Ectodermal cell (in vitro differentiated cells): ENCODE results near the gene C2CD2.

Experiments
- H3K27ac ChIP-seq: 2 replicates; pipeline ENCODE4 v1.7.0; 2013; ENCODE audit warnings: mild to moderate bottlenecking, low read depth, low read length; ENCODE audit not compliant: insufficient read depth, poor library complexity, severe bottlenecking
- H3K27me3 ChIP-seq: 2 replicates; pipeline ENCODE4 v1.7.0; 2013; ENCODE audit warnings: mild to moderate bottlenecking, low read length; ENCODE audit not compliant: insufficient read depth, control insufficient read depth, poor library complexity, severe bottlenecking
- H3K36me3 ChIP-seq: one replicate; pipeline ENCODE4 v1.7.0; 2013; ENCODE audit warnings: low read length; ENCODE audit not compliant: control insufficient read depth, insufficient read depth
- H3K4me1 ChIP-seq: one replicate; pipeline ENCODE4 v1.7.0; 2013; ENCODE audit warnings: low read length; ENCODE audit not compliant: control insufficient read depth, insufficient read depth
- H3K4me3 ChIP-seq: 2 replicates; pipeline ENCODE4 v1.7.0; 2013; ENCODE audit warnings: low read depth, low read length, control low read depth; ENCODE audit not compliant: insufficient read depth
- H3K9me3 ChIP-seq: 2 replicates; pipeline ENCODE4 v1.7.0; 2013; ENCODE audit warnings: mild to moderate bottlenecking, low read length, moderate library complexity; ENCODE audit not compliant: control insufficient read depth
- WGBS, 2 experiments: methylation state at CpG; one replicate each; pipeline ENCODE4 v1.1.7; 2013; ENCODE audit warnings: missing lambda C conversion rate in 2 of 2; 5-methylcytosine and 5-hydroxymethylcytosine counted together

Gene C2CD2

GRCh38 chr21:41891132-41891531 lies 62.7 kb downstream of the C2CD2 start:
- peaks cover 3% of the 10 kb centered on the region for H3K36me3 ChIP-seq
- 91 to 92% methylated on average over 5 of the region's 5 CpGs for WGBS, 2 experiments
- peaks cover 15% of the 10 kb centered on the region for H3K4me1 ChIP-seq

GRCh38 chr21:41890355-41890754 lies 63.5 kb downstream of the C2CD2 start:
- Histone ChIP-seq H3K27ac (no peak overlapping the region), H3K4me3 (no peak overlapping the region), H3K36me3 (peaks cover 3% of the 10 kb centered on the region), H3K9me3 (no peaks in the 10 kb centered on the region), H3K27me3 (no peaks in the 10 kb centered on the region), H3K4me1 (peaks cover 10% of the 10 kb centered on the region)
- WGBS, 2 experiments: 90 to 94% methylated on average over 6 of the region's 6 CpGs

More at GRCh38 chr21:41891132-41891531, 62.7 kb downstream of the C2CD2 start:
- H3K4me3 ChIP-seq: no peak overlapping the region
- no peak overlapping the region for H3K27ac ChIP-seq
- H3K9me3 ChIP-seq: no peaks in the 10 kb centered on the region
- no peaks in the 10 kb centered on the region for H3K27me3 ChIP-seq

DNA sequence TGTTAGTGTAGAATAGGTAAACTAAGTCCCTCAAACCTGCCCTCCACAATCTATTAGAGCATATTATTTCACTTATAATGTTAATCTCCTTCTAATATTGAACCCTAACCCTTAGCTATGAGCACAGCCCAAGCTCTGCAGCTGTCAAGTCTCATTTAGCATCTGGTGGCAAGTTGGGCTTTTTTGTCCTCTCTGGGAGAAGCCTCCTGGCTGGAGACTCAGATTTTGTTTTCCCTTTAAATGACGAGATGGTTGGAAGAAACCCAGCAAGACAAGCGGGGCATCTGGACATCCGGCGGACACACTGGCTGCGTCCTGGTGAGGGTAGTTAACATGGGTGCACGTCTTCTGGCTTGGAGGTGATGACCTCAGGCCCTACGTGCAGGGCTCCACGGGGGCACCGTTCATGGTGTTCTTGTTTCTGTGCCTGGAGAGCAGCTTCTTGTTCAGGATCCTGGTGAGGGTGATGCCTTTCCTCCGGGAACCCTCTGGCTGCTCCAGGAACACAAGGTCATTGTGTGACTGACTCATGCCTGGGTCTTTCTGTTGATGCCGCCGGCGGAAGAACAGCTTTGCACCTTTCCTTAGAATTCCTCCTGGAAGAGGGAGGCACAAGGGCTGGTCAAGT lies 65.0 kb downstream of the C2CD2 start:
- H3K4me1 ChIP-seq: no peaks in the 10 kb centered on the region
- peaks cover 3% of the 10 kb centered on the region for H3K36me3 ChIP-seq
- H3K9me3 ChIP-seq: no peaks in the 10 kb centered on the region
- no peak overlapping the region for H3K4me3 ChIP-seq
- no peak overlapping the region for H3K27ac ChIP-seq
- 94 to 95% methylated on average over 13 of the region's 13 CpGs for WGBS, 2 experiments
- no peaks in the 10 kb centered on the region for H3K27me3 ChIP-seq

- Histone ChIP-seq H3K4me1 (no peaks in the 10 kb centered on the region), H3K27me3 (no peaks in the 10 kb centered on the region), H3K9me3 (no peaks in the 10 kb centered on the region), H3K4me3 (no peak overlapping the region), H3K27ac (no peak overlapping the region), H3K36me3 (peaks cover 3% of the 10 kb centered on the region)
- 93 to 97% methylated on average over 5 of the region's 5 CpGs for WGBS, 2 experiments
Measured at GRCh38 chr21:41887667-41888066, 66.2 kb downstream of the C2CD2 start.

- Histone ChIP-seq H3K27me3 (no peaks in the 10 kb centered on the region), H3K9me3 (no peaks in the 10 kb centered on the region), H3K4me3 (no peak overlapping the region), H3K4me1 (no peaks in the 10 kb centered on the region), H3K36me3 (no peaks in the 10 kb centered on the region), H3K27ac (no peak overlapping the region)
- 85 to 87% methylated on average over 7 of the region's 7 CpGs for WGBS, 2 experiments
Measured at GRCh38 chr21:41886328-41886727, 67.5 kb downstream of the C2CD2 start.

DNA sequence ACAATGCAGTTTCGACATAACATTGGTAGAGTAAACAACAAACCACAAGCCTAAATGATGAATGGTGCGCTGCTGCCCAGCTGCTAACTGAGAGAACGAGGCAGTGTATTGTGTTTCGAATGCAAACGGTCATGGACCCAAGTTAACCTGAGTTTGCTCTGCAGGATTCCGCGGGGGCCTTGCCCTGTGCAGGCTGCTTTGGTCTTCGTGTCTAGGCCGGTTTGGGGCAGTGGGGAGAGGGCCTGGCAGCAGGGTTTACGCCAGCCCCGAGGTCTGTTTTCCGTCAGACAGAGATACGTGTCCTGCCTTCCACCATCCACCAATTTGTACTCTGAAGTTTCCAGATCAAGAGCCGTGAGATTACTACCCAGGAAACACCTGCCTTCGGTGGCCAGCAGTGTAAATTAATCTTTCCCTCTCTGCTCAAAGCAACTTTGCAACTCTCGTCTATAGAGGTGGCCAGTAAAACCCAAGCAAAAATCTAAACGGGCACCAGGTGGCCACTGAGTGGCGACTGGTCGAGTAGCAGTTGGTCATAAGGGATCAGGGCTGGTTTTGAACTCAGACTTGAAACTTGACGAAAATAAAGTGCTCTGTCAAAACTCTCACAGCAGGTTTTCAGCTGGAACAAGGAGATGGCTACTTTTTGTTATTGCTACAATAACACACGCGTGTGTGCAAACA lies 68.3 kb downstream of the C2CD2 start:
- 74 to 76% methylated on average over 22 of the region's 22 CpGs for WGBS, 2 experiments
- H3K36me3 ChIP-seq: no peaks in the 10 kb centered on the region
- no peak overlapping the region for H3K4me3 ChIP-seq
- H3K9me3 ChIP-seq: no peaks in the 10 kb centered on the region
- H3K27me3 ChIP-seq: no peaks in the 10 kb centered on the region
- H3K27ac ChIP-seq: no peak overlapping the region
- no peaks in the 10 kb centered on the region for H3K4me1 ChIP-seq

DNA sequence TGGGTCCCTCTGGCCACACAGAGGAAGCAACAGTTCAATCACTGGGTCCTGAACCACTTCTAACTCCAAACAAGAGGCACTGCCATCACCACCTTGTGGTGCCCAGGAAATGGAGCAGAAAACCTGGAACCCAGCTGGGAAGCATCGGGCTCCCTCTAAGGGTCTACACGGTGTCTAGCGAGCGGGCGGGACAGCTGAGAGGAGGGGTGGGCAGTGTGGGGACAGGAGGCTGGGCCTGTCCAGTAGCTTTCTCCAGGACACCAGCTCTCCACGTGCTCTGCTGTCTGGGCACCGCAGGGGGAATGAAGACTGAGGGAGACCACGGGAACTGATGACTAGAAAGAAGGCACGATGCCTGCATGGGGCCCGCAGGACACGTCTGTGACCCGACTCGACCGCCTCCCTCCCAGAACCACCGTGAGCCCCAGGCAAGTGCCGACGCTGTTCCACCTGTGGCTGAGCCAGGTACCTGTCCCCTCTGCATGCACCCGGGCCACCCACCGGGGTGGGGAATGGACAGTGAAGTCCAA lies 69.3 kb downstream of the C2CD2 start:
- Histone ChIP-seq H3K4me1 (no peaks in the 10 kb centered on the region), H3K4me3 (no peak overlapping the region), H3K27me3 (no peaks in the 10 kb centered on the region), H3K27ac (no peak overlapping the region), H3K9me3 (no peaks in the 10 kb centered on the region), H3K36me3 (no peaks in the 10 kb centered on the region)
- 92 to 94% methylated on average over 19 of the region's 19 CpGs for WGBS, 2 experiments

DNA sequence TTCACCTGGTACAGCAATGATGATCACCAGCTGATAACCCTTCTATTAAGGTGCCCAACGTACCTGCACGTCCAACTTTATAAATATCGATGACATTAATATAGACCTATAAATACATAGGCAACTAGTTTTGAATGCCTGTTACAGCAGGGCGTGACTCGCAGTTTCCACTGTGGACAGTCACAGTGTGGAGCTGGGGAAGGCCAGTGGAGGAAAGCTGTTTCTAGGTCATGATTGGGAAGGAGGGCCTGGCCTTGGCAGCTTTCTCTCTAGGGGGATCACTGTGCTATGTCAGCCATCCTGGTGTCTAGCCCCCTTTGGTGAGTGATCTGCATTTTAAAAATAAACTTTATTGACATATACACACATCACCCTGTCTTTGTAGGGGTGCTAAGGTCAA lies 70.2 kb downstream of the C2CD2 start:
- no peak overlapping the region for H3K4me3 ChIP-seq
- H3K4me1 ChIP-seq: no peaks in the 10 kb centered on the region
- no peaks in the 10 kb centered on the region for H3K27me3 ChIP-seq
- no peaks in the 10 kb centered on the region for H3K36me3 ChIP-seq
- 97 to 98% methylated on average over 5 of the region's 5 CpGs for WGBS, 2 experiments
- H3K27ac ChIP-seq: no peak overlapping the region
- H3K9me3 ChIP-seq: no peaks in the 10 kb centered on the region

- Histone ChIP-seq H3K4me1 (no peaks in the 10 kb centered on the region), H3K36me3 (no peaks in the 10 kb centered on the region), H3K9me3 (no peaks in the 10 kb centered on the region), H3K27me3 (no peaks in the 10 kb centered on the region), H3K4me3 (no peak overlapping the region), H3K27ac (no peak overlapping the region)
- WGBS, 2 experiments: 94 to 96% methylated on average over 6 of the region's 6 CpGs
Measured at GRCh38 chr21:41881051-41881450, 72.8 kb downstream of the C2CD2 start.

DNA sequence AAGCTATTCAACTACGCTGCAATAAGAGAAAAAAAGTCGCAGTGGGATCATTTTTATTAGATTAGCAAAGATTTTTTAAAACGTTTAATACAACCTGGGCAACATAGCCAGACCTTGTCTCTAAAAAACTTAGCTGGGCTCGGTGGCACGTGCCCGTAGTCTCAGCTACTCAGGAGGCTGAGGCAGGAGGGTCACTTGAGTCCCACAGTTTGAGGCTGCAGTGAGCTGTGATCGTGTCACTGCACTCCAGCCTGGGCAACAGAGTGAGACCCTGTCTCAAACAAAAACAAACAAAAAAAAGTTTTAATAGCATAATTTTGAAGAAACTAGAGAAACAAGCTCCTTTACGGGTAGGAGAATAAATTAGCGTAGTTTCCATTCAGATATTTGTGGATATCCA lies 73.7 kb downstream of the C2CD2 start:
- H3K27ac ChIP-seq: no peak overlapping the region
- no peaks in the 10 kb centered on the region for H3K4me1 ChIP-seq
- H3K9me3 ChIP-seq: no peaks in the 10 kb centered on the region
- 93% methylated on average over 9 of the region's 9 CpGs for WGBS, 2 experiments
- no peaks in the 10 kb centered on the region for H3K36me3 ChIP-seq
- H3K4me3 ChIP-seq: no peak overlapping the region
- H3K27me3 ChIP-seq: no peaks in the 10 kb centered on the region
